Measurements from ENCODE around the gene ZNRF3.
"Not testable (repeated sequence)": the region's sequence is repeated elsewhere in the genome, so short reads cannot be mapped to it uniquely, and the experiment has no call there.

ZNRF3 gene

GRCh38 chr22:29070490-29070889 is 187.1 kb downstream of the ZNRF3 start:
- no peak for DNase-seq

- no peak for DNase-seq
Observed at GRCh38 chr22:29071261-29072045, 188.1 kb downstream of the ZNRF3 start.

- DNase-seq: peak in 12 of 14 donors; percentile 12 to 77 (median 54)
Observed at GRCh38 chr22:29072193-29072978, 189.0 kb downstream of the ZNRF3 start.

GRCh38 chr22:29072979-29073617 is 189.7 kb downstream of the ZNRF3 start, which contains the start of gene KREMEN1:
KREMEN1 (plus strand) TSS chr22:29073035; CDS start chr22:29073131, 96 bp downstream.
- no peak for DNase-seq

GRCh38 chr22:29073618-29074275 is 190.4 kb downstream of the ZNRF3 start:
- DNase-seq: peak in 2 of 14 donors; percentile 15 to 27

- DNase-seq: no peak
Observed at GRCh38 chr22:29074276-29074772, 191.0 kb downstream of the ZNRF3 start.

DNA sequence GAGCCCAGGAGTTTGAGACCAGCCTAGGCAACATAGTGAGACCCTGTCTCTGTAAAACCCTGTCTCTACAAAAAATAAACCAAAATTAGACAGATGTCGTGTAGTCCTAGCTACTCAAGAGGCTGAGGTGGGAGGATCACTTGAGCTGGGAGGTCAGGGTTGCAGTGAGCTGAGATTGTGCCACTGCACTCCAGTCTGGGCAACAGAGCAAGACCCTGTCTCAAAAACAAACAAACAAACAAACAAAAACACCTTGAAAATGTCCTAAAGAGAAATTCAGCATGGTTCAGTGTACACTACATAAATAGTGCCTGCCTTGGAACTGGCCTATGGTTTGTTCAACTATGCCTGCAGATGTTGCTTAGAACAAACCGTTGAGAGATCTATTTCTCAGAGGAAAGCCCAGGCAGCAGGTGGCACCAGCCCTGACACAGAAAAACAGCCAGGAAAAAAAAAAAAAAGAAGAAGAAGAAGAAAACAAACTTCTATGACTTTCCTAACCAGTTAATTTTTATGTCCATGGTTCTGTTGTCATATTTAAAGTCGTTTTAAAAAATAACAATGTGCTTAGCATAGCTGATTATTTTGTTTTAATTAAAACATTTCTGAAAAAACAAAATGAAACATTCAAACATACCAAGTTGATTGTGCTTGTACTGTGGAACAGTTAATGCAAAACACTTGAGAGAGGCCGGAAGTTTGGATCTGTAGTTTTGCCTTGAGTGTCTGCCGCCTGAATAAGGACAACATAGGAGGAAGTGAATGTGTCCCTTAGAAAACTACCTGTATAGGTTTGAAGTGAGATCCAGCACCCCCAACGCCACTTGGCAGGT is 194.9 kb downstream of the ZNRF3 start:
- DNase-seq: no peak

- no peak for DNase-seq
Observed at GRCh38 chr22:29078869-29079207, 195.5 kb downstream of the ZNRF3 start.

- peak in 1 of 14 donors; percentile 5 for DNase-seq
Observed at GRCh38 chr22:29079218-29079901, 196.0 kb downstream of the ZNRF3 start.

- no peak for DNase-seq
Observed at GRCh38 chr22:29080106-29080975, 197.0 kb downstream of the ZNRF3 start.

- DNase-seq: no peak
Observed at GRCh38 chr22:29081517-29082236, 198.3 kb downstream of the ZNRF3 start.

DNA sequence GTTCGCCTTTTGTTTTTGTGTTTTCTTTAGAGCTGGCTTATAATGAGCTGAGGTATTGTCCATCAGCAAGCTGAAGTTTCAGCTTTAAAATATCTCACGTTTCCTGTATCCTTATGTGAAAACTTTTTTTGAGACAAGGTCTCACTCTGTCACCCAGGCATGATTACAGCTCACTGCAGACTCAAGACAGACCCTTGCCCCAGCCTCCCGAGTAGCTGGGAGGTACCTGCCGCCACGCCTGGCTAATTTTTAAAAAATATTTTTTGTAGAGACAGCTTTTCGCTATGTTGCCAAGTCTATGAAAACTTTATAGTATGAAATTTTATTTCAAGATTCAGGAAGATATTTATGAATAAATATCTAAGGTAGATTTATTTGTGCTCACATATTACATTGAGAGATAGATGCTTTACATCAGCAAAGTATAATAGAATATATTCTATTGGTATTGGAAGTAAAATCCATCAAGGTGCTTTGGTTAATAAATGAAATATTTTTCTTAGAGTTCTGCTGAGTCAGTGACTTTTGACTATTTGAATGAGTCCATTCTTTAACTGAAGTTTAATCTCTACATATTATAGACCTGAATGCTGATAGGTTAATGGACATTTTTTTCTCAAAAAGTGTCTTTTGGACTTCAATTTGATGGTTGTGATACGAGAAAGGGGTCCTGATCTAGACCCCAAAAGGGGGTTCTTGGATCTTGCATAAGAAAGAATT is 199.6 kb downstream of the ZNRF3 start:
- DNase-seq: no peak

- not testable (repeated sequence) for DNase-seq
Observed at GRCh38 chr22:29083576-29083932, 200.2 kb downstream of the ZNRF3 start.

DNA sequence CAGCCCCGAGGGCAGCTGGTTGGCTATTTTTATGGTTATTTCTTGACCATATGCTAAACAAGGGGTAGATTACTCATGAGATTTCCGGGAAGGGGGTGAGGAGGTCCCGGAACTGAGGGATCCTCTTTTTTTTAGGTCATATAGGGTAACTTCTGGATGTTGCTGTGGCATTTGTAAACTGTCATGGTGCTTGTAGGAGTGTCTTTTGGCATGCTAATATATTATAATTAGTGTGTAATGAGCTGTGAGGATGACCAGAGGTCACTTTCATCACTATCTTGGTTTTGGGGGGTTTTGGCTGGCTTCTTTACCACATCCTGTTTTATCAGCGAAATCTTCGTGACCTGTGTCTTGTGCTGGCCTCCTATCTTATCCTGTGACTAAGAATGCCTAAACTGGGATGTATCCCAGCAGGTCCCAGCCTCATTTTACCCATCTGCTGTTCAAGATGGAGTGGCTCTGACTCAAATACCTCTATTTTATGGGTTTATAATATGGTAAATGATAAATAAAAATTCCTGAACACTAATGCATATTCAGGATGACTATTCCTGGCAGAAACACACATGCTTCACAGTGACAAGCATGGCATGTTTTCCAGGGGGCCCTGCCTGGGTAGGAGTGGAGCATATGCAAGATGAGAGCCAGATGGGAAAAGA is 200.7 kb downstream of the ZNRF3 start:
- no peak for DNase-seq

DNA sequence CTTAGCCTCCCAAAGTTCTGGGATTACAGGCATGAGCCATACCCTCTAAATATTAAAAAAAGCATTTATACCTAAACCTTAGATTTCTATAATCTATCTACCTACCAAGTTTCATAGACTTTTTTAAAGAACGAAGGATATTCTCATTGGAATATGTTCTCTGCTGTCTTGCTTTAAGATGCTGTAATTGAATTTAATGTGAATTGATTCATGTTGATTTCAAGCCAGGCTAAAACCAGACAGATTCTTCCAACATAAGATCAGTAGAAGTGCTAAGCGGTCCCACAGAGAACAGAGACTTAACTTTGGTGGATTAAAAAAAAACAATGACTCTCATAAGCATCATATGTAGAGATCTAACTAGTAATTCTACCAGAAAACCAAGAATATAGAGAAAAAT is 203.6 kb downstream of the ZNRF3 start:
- DNase-seq: no peak

- no peak for DNase-seq
Observed at GRCh38 chr22:29088809-29089208, 205.4 kb downstream of the ZNRF3 start.

GRCh38 chr22:29089507-29089906 is 206.1 kb downstream of the ZNRF3 start:
- DNase-seq: no peak

DNA sequence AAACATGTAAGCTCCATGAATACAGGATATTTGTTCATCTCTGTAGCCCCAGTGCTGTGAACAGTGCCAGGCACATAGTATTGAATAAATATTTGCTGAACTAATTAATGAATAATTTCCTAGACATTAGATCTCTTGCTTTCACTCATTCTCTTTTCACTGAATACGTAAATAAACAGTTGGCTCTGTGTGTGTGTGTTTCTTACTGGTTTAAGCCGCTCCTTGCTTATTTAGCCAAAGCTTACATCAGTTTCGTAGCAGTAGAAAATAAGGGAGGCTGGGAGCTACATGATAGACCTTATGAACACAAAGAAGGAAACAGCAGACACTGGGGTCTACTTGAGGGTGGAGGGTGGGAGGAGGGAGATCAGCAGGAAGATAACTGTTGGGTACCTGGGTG is 206.7 kb downstream of the ZNRF3 start:
- no peak for DNase-seq
